NT2/D1 (cell line): Measurements from ENCODE around the gene CCL26.

Source experiments
- YY1 ChIP-seq: IDR thresholded peaks from 2 replicates; pipeline ENCODE4 v1.6.1; 2011; ENCODE audit not compliant: insufficient read length, insufficient read depth
- ZNF274 ChIP-seq: IDR thresholded peaks from 2 replicates; pipeline ENCODE4 v1.6.1; 2011; ENCODE audit warnings: mild to moderate bottlenecking, low read depth, low read length

DNA sequence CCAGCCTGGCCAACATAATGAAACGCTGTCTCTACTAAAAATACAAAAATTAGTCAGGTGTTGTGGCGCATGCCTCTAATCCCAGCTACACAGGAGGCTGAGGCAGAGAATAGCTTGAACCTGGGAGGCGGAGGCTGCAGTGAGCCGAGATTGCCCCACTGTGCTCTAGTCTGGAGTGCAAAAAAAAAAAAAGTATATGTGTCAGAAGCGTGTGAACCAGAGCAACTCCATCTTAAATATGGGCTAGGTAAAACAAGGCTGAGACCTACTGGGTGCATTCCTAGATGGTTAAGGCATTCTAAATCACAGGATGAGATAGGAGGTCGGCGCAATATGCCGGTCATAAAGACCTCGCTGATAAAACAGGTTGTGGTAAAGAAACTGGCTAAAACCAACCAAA, 35.4 kb upstream of the CCL26 start:
- TF ChIP-seq ZNF274: no peak
- no peak for TF ChIP-seq YY1
